Small intestine (tissue), 7 donors: ENCODE data around the gene DPYSL5. TPM values are rescaled to one million over a fixed set of nuclear protein-coding genes. Genes with fewer than 3 reads are reported as not detected.

Experiments
- DNase-seq, 2 donors: peaks; one replicate each; pipeline versions ENCODE4 v3.0.0 to v3.0.0-alpha.2; 2013
- FAIRE-seq: peaks from 2 replicates; lab custom pipeline; 2012; peaks lifted over from hg19 to GRCh38; lab: Jason Lieb, UNC
- H3K27ac ChIP-seq, 3 donors: one replicate each; pipeline ENCODE4 v1.5.1; 2013; ENCODE audit warnings: low read length in 2 of 3, mild to moderate bottlenecking in 2 of 3, control low read depth in 1 of 3, inconsistent platforms in 1 of 3, low read depth in 1 of 3, moderate library complexity in 1 of 3
- H3K27me3 ChIP-seq, 3 donors: one replicate each; pipeline ENCODE4 v1.6.1; 2013; ENCODE audit warnings: low read length in 3 of 3, inconsistent platforms in 1 of 3; ENCODE audit not compliant: control insufficient read depth in 3 of 3, insufficient read depth in 3 of 3
- H3K36me3 ChIP-seq, 3 donors: one replicate each; pipeline ENCODE4 v1.6.1; 2013; ENCODE audit warnings: low read length in 3 of 3, inconsistent platforms in 1 of 3, low read depth in 1 of 3, mild to moderate bottlenecking in 1 of 3, moderate library complexity in 1 of 3; ENCODE audit not compliant: control insufficient read depth in 3 of 3, insufficient read depth in 2 of 3
- H3K4me1 ChIP-seq, 3 donors: one replicate each; pipeline ENCODE4 v1.6.1; 2013; ENCODE audit warnings: low read length in 2 of 3, inconsistent platforms in 1 of 3, low read depth in 1 of 3, mild to moderate bottlenecking in 1 of 3, moderate library complexity in 1 of 3; ENCODE audit not compliant: control insufficient read depth in 3 of 3, insufficient read depth in 2 of 3
- H3K4me3 ChIP-seq, 3 donors: one replicate each; pipeline ENCODE4 v1.5.1; 2013; ENCODE audit warnings: low read length in 3 of 3, control low read depth in 1 of 3, inconsistent platforms in 1 of 3, low read depth in 1 of 3, mild to moderate bottlenecking in 1 of 3, moderate library complexity in 1 of 3
- H3K9me3 ChIP-seq, 2 donors: one replicate each; pipeline ENCODE4 v1.6.1; 2013; ENCODE audit warnings: low read depth in 1 of 2, low read length in 1 of 2; ENCODE audit not compliant: control insufficient read depth in 2 of 2, insufficient read depth in 1 of 2
- WGBS, 3 donors: extraction: QIAGEN DNeasy Blood & Tissue Kit; methylation state at CpG; one replicate each; pipeline ENCODE4 v1.1.7; 2013; 5-methylcytosine and 5-hydroxymethylcytosine counted together
- polyA plus RNA-seq, 4 donors: library from polyadenylated mRNA; stranded (reverse) in 3 of 4; unstranded in 1 of 4; fragments of 200-250 nt in 3 of 4; fragments of 120-200 nt in 1 of 4; gene quantifications; one replicate each; pipeline versions ENCODE4 v1.2.1 to v1.2.3, GENCODE V29; 2013
- donor health status: healthy with polysubstance abuse.
- donor health status: control.
- donor health status: control.
- donor health status: Bipolar disorder and iron deficiency.
- donor health status: healthy.

Gene DPYSL5
- polyA plus RNA-seq, 4 donors: 0.27 to 1.2 (median 0.50) TPM; not detected in 1

DNA sequence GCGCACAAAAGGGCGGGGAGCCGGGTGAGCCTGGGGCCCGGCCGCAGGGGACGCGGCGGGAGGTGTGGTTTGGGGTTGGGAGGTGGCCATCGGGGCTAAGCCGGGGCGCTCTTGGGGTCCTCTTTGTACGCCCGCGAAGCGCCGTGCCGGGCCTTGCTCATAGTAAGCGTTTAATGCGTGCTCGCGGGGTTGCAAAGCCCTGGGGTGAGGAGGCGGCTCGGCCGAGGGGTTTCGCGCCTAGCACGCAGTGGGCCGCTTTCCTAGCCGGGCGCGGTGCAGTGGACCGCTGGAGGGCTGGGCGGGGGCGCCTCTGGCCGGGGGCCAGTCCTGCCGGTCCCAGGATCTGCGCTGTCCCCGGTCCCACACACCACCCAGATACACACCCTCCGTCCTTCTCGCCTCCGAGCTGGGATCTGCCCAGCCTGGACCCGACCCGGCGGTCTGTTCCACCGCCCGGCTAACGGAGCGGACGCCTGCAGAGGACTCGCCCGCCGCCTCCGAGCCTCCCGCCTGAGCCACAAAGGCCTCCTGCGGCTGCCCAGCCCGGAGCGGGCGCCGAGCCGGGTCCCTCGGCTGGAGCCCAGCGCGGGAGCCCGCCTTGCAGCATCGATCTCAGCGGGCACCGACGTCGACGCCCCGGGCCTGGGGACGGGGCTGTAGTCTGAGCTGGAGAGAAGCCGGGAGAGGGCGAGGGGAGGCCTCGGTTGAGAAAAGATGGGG, 564 bp downstream of the DPYSL5 start:
- no peaks in the 10 kb centered on the region for H3K36me3 ChIP-seq
- peak overlapping the region in 2 of 3 donors; percentile 34 to 39 for H3K4me3 ChIP-seq
- peaks cover 18 to 72% (median 49%) of the 10 kb centered on the region in 3 donors for H3K27me3 ChIP-seq
- no peak overlapping the region for H3K27ac ChIP-seq
- WGBS, 3 donors: 1% methylated on average over 68 to 75 of the region's 75 CpGs
- peak in 1 of 2 donors; percentile 37 for DNase-seq
- H3K4me1 ChIP-seq: peaks cover 0 to 7% (median 0%) of the 10 kb centered on the region in 3 donors
- H3K9me3 ChIP-seq: no peaks in the 10 kb centered on the region
- FAIRE-seq: no peak

DNA sequence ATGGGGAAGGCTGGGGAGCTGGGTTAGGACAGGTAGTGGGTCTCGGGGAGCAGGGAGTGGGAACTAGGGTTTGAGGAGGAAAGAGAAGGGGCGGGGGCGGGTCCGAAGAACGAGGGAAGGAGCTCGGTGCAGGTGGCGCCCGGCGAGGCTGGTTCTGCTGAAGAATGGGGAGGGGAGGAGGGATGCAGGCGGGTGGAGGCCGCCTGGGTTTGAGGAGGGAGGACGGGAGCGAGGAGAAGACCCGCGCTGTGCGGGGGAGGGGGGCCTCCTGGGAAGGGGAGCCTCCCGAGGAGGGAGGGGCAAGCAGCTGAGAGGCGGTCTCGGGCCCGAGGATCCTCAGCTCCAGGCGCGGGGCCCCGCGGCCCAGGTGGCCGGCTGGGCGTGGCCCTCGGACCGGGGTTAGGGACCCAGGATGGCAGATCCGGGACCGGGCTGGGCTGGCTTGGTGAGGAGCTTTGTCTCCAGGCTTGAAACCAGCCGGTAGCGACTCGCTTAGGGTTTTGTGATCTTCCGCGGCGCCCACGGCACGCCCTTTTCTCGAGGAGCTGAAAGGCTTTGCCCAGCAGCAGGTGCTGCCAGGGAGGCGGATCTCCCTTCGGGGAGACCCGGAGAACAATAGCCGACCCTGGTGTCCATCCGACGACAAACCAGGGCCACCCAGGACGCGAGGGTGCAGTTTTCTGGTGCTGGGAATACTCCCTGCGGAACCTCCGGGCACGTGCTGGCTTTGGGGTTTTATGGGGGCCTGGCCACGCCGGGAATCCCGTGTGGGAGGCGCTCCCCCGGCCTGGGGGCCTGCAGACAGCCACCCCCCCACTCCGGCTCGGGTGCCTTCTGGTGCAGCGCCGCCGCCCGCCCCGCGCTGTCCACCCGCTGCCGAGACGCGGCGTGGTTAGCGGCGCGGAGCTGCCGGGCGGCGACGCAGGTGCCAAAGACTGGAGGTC, 1.4 kb downstream of the DPYSL5 start:
- Histone ChIP-seq H3K27ac (no peak overlapping the region), H3K9me3 (no peaks in the 10 kb centered on the region), H3K4me3 (no peak overlapping the region), H3K36me3 (no peaks in the 10 kb centered on the region), H3K27me3 (peaks cover 18 to 75% (median 51%) of the 10 kb centered on the region in 3 donors), H3K4me1 (peaks cover 0 to 7% (median 0%) of the 10 kb centered on the region in 3 donors)
- peak in 1 of 2 donors; percentile 11 for DNase-seq
- WGBS, 3 donors: 1 to 2% (median 2%) methylated on average over 55 to 75 of the region's 75 CpGs
- FAIRE-seq: no peak

DNA sequence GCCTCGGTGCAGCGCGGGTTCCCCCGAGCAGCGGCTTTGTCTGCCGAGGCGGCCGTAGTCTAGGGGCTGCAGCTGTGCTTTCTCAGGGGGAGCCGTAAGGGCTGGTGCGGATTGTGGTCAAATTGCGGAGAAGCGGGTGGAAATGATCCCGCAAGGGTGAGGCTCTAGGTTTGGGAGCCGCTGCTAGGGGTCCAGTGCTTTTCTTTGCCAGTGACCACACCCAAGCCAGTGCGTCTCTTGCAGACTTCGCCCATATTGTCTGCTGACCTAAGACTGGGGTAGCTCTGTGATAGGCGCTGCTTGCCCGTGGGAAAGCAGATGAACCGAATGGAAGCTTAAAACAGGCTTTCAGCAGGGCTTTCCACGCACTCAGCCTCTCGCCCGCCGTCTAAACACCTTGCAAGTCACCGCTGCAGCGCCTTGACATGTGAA, 2.1 kb downstream of the DPYSL5 start:
- H3K4me3 ChIP-seq: no peak overlapping the region
- DNase-seq (peak in 1 of 2 donors; percentile 9), FAIRE-seq (no peak)
- no peaks in the 10 kb centered on the region for H3K9me3 ChIP-seq
- peaks cover 18 to 74% (median 50%) of the 10 kb centered on the region in 3 donors for H3K27me3 ChIP-seq
- no peaks in the 10 kb centered on the region for H3K36me3 ChIP-seq
- WGBS, 3 donors: 19 to 21% (median 19%) methylated on average over 25 of the region's 25 CpGs
- H3K4me1 ChIP-seq: peaks cover 0 to 7% (median 0%) of the 10 kb centered on the region in 3 donors
- H3K27ac ChIP-seq: no peak overlapping the region

DNA sequence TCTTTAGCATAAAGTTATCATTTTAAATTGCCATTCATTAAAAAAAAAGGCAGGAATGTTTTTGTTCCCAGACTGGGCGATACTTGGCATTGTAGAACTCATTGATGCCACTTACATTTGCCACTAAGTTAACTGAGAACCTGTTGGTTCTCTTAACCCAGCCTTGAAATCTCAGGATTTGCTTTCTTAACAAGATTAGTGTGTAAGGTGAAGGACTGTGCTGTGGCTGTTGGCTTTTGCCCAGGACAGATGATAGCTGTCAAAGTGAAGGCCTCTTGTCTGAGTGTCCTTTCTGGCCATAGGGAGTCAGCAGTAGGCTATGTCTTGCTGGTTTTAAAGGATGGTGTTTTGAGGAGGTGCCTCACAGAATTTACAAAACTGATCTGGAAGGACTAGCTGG, 2.6 kb downstream of the DPYSL5 start:
- Histone ChIP-seq H3K4me1 (peaks cover 0 to 7% (median 0%) of the 10 kb centered on the region in 3 donors), H3K36me3 (no peaks in the 10 kb centered on the region), H3K9me3 (no peaks in the 10 kb centered on the region), H3K4me3 (no peak overlapping the region), H3K27me3 (peaks cover 18 to 69% (median 46%) of the 10 kb centered on the region in 3 donors), H3K27ac (no peak overlapping the region)
- FAIRE-seq: no peak
- WGBS, 3 donors: 69 to 86% (median 84%) methylated on average over 1 of the region's 1 CpG
- no peak for DNase-seq

DNA sequence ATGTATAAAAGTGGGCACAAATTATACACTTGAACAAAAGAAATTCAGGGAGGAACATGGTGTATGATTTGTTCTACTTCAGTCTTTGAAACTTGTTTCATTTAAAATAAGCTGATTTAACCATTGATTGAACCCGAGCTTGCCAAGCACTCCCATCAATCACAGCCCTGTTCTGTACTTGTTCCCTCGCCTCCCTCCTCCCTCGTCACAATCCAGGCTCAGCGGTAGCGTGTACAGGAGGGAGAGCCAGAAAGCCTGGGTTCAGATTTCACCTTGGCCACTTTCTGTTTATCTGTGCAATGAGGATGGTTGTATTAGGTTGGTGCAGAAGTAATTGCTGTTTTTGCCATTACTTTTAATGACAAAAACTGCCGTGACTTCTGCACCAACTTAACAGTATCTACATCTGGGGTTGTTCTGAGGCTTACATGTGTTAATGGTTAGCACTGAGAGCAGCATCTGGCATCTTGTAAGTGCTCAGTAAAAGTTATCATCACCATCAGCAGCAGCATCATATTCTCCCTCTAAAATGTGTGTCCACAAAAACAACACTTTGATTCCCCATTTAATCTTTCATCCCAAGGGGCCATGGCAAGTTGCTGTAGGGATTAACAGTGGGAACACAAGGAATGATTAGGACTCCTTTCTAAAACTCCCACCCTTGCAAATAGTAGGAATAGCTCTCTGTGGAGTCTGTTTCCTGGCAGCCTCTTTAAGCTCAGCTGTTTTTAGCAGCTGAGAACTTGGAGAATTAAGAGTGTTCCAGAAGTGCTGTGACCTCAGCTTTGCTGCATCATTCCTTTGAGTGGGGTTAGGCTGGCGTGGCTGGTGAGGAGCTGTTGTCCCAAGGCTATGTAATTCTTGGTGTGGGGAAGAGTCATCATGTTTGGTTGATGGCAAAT, 4.7 kb downstream of the DPYSL5 start:
- no peaks in the 10 kb centered on the region for H3K9me3 ChIP-seq
- FAIRE-seq (no peak), DNase-seq (no peak)
- H3K4me1 ChIP-seq: peaks cover 0 to 4% (median 0%) of the 10 kb centered on the region in 3 donors
- H3K36me3 ChIP-seq: no peaks in the 10 kb centered on the region
- H3K27ac ChIP-seq: no peak overlapping the region
- 45 to 50% (median 48%) methylated on average over 7 of the region's 7 CpGs for WGBS, 3 donors
- H3K27me3 ChIP-seq: peaks cover 9 to 49% (median 36%) of the 10 kb centered on the region in 3 donors
- no peak overlapping the region for H3K4me3 ChIP-seq

DNA sequence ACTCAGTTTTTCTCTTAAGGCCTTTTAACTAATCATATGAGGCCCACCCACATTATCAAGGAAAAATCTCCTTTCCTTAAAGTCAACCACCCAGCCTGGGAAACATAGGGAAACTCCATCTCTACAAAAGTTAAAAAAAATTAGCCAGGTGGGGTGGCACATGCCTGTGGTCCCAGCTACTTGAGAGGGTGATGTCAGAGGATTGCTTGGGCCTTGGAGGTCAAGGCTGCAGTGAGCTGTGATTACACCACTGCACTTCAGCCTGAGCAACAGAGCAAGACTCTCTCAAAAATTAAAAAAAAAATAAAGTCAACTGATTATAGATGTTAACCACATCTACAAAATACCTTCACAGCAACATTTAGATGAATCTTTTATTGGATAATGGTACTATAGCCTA, 5.8 kb downstream of the DPYSL5 start:
- H3K9me3 ChIP-seq: no peaks in the 10 kb centered on the region
- peaks cover 0 to 4% (median 0%) of the 10 kb centered on the region in 3 donors for H3K4me1 ChIP-seq
- H3K4me3 ChIP-seq: no peak overlapping the region
- no peak for FAIRE-seq
- H3K36me3 ChIP-seq: no peaks in the 10 kb centered on the region
- peaks cover 4 to 43% (median 26%) of the 10 kb centered on the region in 3 donors for H3K27me3 ChIP-seq
- H3K27ac ChIP-seq: no peak overlapping the region
- DNase-seq: no peak

DNA sequence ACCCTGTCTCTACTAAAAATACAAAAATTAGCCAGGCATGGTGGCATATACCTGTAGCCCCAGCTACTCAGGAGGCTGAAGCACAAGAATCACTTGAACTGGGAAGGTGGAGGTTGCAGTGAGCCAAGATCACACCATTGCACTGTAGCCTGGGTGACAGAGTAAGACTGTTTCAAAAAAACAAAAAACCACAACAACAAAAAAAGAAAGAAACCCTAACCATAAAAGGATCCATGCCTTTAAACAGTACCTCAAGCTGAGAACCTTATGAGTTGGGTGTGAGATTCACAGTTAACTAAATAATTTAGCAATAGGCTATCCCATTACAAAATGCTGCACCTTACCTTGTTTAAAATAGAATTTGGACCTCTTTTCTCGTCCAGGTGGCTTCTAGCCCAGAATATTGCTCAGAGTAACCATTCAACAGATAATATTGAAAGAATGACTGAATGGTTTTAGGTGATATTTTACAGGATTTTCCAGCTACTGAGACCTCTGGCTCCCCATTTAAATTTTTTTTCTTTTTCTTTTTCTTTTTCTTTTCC, 6.4 kb downstream of the DPYSL5 start:
- Histone ChIP-seq H3K27me3 (peaks cover 0 to 37% (median 20%) of the 10 kb centered on the region in 3 donors), H3K4me1 (peaks cover 0 to 3% (median 0%) of the 10 kb centered on the region in 3 donors), H3K9me3 (no peaks in the 10 kb centered on the region), H3K4me3 (no peak overlapping the region), H3K27ac (no peak overlapping the region), H3K36me3 (no peaks in the 10 kb centered on the region)
- DNase-seq (no peak), FAIRE-seq (no peak)
- 12 to 58% (median 25%) methylated on average over 1 of the region's 1 CpG for WGBS, 3 donors
